ENCODE data around the gene CTXND1.

DNA sequence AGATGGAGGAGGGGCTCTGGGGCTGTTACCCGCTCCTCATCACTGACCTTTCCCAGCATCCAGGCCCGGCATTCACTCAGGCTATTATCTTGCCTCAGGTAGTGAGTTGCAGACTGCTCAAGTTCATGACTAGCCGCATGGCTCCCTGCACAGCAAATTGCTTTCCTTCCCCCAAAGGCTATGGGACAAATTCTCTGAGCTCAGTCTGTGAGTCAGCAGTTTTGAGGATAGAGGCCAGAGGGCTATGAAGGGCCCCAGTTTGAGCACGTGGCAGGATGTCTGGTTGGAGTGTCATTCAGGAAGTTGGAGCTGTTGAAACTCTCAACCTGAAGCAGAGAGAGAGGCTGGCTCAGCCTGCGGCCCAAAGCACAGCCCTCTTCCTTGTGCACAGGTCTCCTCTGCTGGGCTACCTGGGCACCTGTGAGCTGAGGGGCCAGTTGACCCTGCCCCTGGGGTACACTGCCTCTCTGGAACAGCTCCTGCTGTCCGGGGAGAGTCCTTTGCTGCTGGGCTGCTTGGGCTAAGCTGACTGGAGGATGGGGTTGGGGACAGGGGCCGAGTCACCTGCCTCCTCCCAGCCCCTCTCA, 91.3 kb downstream of the CTXND1 start:
- TF ChIP-seq CHD1 (IDR thresholded peaks at IDR 0.05; ENCODE audit: low read depth, low read length), result no peak
- TF ChIP-seq, protein P1, sequence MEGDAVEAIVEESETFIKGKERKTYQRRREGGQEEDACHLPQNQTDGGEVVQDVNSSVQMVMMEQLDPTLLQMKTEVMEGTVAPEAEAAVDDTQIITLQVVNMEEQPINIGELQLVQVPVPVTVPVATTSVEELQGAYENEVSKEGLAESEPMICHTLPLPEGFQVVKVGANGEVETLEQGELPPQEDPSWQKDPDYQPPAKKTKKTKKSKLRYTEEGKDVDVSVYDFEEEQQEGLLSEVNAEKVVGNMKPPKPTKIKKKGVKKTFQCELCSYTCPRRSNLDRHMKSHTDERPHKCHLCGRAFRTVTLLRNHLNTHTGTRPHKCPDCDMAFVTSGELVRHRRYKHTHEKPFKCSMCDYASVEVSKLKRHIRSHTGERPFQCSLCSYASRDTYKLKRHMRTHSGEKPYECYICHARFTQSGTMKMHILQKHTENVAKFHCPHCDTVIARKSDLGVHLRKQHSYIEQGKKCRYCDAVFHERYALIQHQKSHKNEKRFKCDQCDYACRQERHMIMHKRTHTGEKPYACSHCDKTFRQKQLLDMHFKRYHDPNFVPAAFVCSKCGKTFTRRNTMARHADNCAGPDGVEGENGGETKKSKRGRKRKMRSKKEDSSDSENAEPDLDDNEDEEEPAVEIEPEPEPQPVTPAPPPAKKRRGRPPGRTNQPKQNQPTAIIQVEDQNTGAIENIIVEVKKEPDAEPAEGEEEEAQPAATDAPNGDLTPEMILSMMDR (conservative IDR thresholded peaks at IDR 0.05; ENCODE audit: low read depth, low read length), result no peak
- no peak for TF ChIP-seq RCOR1 (IDR thresholded peaks at IDR 0.05; ENCODE audit: insufficient replicate concordance, low read length)
- TF ChIP-seq POLR2A (IDR thresholded peaks at IDR 0.05; ENCODE audit: low read depth, low read length), result no peak
- TF ChIP-seq FOS (IDR thresholded peaks at IDR 0.05; ENCODE audit: low read depth, low read length), result peak; percentile 41; the same call in 1 of the 2 replicates
- no peak for TF ChIP-seq RAD21 (IDR thresholded peaks at IDR 0.05; ENCODE audit: low read length)
- peak; percentile 95 for TF ChIP-seq MAFK (IDR thresholded peaks at IDR 0.05; ENCODE audit: low read depth, low read length)
- peak; percentile 86 for TF ChIP-seq BHLHE40 (IDR thresholded peaks at IDR 0.05; ENCODE audit: low read depth, low read length)
- no peak for TF ChIP-seq MAZ (IDR thresholded peaks at IDR 0.05; ENCODE audit: borderline replicate concordance, low read depth, low read length)
- TF ChIP-seq MXI1 (IDR thresholded peaks at IDR 0.05; ENCODE audit: borderline replicate concordance, low read depth, low read length), result peak; percentile 86; the same call in 1 of the 2 replicates
- peak; percentile 90 for TF ChIP-seq USF2 (IDR thresholded peaks at IDR 0.05; ENCODE audit: low read depth, low read length)
- TF ChIP-seq RFX5 (IDR thresholded peaks at IDR 0.05; ENCODE audit: low read depth, low read length), result no peak
- peak; percentile 35; the same call in 1 of the 2 replicates for TF ChIP-seq CEBPB (IDR thresholded peaks at IDR 0.05; ENCODE audit: low read depth, low read length)

Data from IMR-90 (cell line).